Left lung (tissue), 10 donors: ENCODE data around the gene CCDC127. TPM values are rescaled to one million over a fixed set of nuclear protein-coding genes. Genes with fewer than 3 reads are reported as not detected.
A peak's percentile ranks its signal among the peaks of the same experiment; 100 is the strongest.

Experiments
- ATAC-seq: fragments of 200-7000 bp; cut with Tn5 transposase; one replicate; pipeline ENCODE4 v1.9.1; 2020; ENCODE audit warnings: moderate library complexity
- DNase-seq, 4 donors: peaks; one replicate each; pipeline ENCODE4 v3.0.0-alpha.2; 2013 to 2020
- H3K27ac ChIP-seq, 2 donors: fragments of 200-600 bp; sonication (generic) in 1 of 2; one replicate each; pipeline versions ENCODE4 v1.5.0 to v1.8.0; 2020 to 2021
- H3K27me3 ChIP-seq, 2 donors: fragments of 200-600 bp; sonication (generic) in 1 of 2; one replicate each; pipeline versions ENCODE4 v1.5.0 to v1.8.0; 2020 to 2021
- H3K36me3 ChIP-seq, 2 donors: fragments of 200-600 bp; sonication (generic) in 1 of 2; one replicate each; pipeline versions ENCODE4 v1.5.0 to v1.8.0; 2020 to 2021
- H3K4me1 ChIP-seq, 2 donors: fragments of 200-600 bp; one replicate each; pipeline ENCODE4 v1.8.0; 2021
- H3K4me3 ChIP-seq, 2 donors: fragments of 200-600 bp; sonication (generic) in 1 of 2; one replicate each; pipeline versions ENCODE4 v1.5.0 to v1.8.0; 2020 to 2021; ENCODE audit warnings: mild to moderate bottlenecking in 1 of 2
- H3K9me3 ChIP-seq, 2 donors: fragments of 200-600 bp; sonication (generic) in 1 of 2; one replicate each; pipeline versions ENCODE4 v1.5.0 to v1.8.0; 2020 to 2021
- intact Hi-C, 2 donors: fragments of 100-400 bp; cut with DNase I; formaldehyde crosslinking; loops; one replicate each; pipeline versions ENCODE4 v1.11.2 to v1.14.2; 2022
- polyA plus RNA-seq, 6 donors: library from polyadenylated mRNA; unstranded; fragments of 120-200 nt; gene quantifications; one replicate each; pipeline ENCODE4 v1.2.1, GENCODE V29; 2013; ENCODE audit not compliant: insufficient read length in 6 of 6
- total RNA-seq, 2 donors: library from RNA; stranded (reverse); fragmentation: NEBNext Ultra II Directional; extraction: Animal tissue kit (Norgen Biotek cat#: 25700); gene quantifications; one replicate each; pipeline ENCODE4 v1.2.1, GENCODE V29; 2021
- TF ChIP-seq, protein P1 (sequence below), 2 donors: fragments of 200-600 bp; sonication (generic) in 1 of 2; IDR thresholded peaks; one replicate each; pipeline versions ENCODE4 v1.5.0 to v1.8.0; 2021; ENCODE audit warnings: antibody characterized with exemption in 2 of 2
- donor health status: DM: no; HTN: yes; CAD: no.
- donor health status: DM: no; HTN: no; CAD: no.

CCDC127 gene
- total and polyA plus RNA-seq, 8 donors: 5.2 to 17.0 (median 13.3) TPM

DNA sequence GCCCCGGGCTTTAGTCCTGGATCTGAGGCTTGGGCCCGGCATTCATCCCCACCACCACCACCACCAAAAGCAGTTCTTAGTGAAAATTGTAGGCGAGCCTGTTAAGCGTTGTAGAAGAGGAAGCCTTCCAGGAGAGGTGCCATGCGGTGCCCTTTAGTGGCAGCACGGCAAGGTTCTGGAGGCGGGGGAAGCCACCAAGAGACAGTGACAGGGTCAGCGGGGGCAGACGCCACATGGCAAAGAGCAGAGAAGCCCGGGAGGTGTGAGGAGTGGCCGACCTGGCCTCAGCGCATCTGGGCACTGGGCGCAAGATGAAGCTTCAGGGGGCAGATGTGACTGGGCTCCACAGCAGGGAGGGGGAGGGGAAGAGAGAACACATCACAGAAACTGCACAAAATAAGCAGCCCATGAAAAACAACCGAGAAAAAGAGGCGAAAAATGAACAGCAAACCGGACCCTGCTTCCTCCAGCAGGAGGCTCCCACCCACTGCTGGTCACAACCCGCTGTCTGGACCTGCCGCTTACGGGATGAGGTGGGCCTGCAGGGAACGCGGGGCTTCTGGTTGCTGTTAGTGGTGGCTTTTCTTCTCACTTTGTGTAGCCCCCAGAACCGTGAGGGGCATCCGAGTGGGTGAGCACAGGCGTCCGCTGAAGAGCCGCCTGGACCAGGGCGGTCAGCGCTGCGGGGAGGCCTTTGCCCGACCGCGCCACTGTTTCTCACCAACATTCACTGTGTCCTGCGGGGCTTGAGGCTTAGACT, 22.4 kb downstream of the CCDC127 start:
- Histone ChIP-seq H3K4me1 (no peaks in the 10 kb centered on the region), H3K9me3 (no peaks in the 10 kb centered on the region), H3K27me3 (peaks cover 4 to 23% of the 10 kb centered on the region in 2 donors), H3K27ac (no peak overlapping the region), H3K4me3 (no peak overlapping the region), H3K36me3 (peaks cover 0 to 4% of the 10 kb centered on the region in 2 donors)
- DNase-seq (no peak), ATAC-seq (no peak)
- intact Hi-C loops: no loop called here
- TF ChIP-seq, protein P1, sequence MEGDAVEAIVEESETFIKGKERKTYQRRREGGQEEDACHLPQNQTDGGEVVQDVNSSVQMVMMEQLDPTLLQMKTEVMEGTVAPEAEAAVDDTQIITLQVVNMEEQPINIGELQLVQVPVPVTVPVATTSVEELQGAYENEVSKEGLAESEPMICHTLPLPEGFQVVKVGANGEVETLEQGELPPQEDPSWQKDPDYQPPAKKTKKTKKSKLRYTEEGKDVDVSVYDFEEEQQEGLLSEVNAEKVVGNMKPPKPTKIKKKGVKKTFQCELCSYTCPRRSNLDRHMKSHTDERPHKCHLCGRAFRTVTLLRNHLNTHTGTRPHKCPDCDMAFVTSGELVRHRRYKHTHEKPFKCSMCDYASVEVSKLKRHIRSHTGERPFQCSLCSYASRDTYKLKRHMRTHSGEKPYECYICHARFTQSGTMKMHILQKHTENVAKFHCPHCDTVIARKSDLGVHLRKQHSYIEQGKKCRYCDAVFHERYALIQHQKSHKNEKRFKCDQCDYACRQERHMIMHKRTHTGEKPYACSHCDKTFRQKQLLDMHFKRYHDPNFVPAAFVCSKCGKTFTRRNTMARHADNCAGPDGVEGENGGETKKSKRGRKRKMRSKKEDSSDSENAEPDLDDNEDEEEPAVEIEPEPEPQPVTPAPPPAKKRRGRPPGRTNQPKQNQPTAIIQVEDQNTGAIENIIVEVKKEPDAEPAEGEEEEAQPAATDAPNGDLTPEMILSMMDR (IDR thresholded peaks at IDR 0.05): no peak

DNA sequence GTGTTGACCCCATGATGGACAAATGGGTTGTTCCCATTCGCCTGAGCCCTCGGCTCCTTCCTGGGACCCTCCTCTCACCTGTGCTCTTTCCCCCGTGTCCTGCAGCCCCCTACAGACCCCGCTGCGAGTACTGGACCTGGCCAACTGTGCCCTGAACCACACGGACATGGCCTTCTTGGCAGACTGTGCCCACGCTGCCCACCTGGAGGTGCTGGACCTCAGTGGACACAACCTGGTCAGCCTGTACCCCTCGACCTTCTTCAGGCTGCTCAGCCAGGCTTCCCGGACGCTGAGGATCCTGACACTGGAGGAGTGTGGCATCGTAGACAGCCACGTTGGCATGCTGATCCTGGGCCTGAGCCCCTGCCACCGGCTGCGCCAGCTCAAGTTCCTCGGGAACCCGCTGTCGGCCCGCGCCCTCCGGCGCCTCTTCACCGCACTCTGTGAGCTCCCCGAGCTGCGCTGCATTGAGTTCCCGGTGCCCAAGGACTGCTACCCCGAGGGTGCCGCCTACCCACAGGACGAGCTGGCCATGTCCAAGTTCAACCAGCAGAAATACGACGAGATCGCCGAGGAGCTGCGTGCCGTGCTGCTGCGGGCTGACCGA, 23.2 kb downstream of the CCDC127 start:
- peaks cover 4 to 25% of the 10 kb centered on the region in 2 donors for H3K27me3 ChIP-seq
- ATAC-seq (no peak), DNase-seq (peak in 1 of 4 donors; percentile 80)
- intact Hi-C loops: no loop called here
- H3K36me3 ChIP-seq: peaks cover 0 to 4% of the 10 kb centered on the region in 2 donors
- no peaks in the 10 kb centered on the region for H3K4me1 ChIP-seq
- no peak overlapping the region for H3K4me3 ChIP-seq
- no peak overlapping the region for H3K27ac ChIP-seq
- TF ChIP-seq, protein P1 (IDR thresholded peaks at IDR 0.05): no peak
- no peaks in the 10 kb centered on the region for H3K9me3 ChIP-seq

DNA sequence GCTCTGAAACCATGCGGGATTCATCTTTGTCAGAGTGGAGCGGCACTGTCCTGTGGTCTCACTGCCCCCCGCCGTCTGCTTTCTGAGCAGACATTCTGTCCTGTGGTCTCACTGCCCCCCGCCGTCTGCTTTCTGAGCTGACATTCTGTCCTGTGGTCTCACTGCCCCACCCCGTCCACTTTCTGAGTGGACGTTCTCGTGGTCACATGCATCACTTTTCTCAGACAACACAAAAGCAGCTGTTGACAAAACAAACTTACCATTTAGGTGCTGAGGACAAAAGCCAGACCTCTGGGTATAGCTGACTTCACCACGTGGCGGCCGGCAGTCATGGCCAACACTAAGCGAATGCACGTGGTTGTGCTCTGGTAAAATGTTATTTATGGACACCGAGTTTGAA, 23.9 kb downstream of the CCDC127 start:
- Histone ChIP-seq H3K36me3 (peaks cover 0 to 4% of the 10 kb centered on the region in 2 donors), H3K27me3 (peaks cover 4 to 25% of the 10 kb centered on the region in 2 donors), H3K27ac (no peak overlapping the region), H3K4me3 (no peak overlapping the region), H3K4me1 (no peaks in the 10 kb centered on the region), H3K9me3 (no peaks in the 10 kb centered on the region)
- ATAC-seq (no peak), DNase-seq (peak in 1 of 4 donors; percentile 80)
- intact Hi-C loops: no loop called here
- TF ChIP-seq, protein P1 (IDR thresholded peaks at IDR 0.05): no peak

DNA sequence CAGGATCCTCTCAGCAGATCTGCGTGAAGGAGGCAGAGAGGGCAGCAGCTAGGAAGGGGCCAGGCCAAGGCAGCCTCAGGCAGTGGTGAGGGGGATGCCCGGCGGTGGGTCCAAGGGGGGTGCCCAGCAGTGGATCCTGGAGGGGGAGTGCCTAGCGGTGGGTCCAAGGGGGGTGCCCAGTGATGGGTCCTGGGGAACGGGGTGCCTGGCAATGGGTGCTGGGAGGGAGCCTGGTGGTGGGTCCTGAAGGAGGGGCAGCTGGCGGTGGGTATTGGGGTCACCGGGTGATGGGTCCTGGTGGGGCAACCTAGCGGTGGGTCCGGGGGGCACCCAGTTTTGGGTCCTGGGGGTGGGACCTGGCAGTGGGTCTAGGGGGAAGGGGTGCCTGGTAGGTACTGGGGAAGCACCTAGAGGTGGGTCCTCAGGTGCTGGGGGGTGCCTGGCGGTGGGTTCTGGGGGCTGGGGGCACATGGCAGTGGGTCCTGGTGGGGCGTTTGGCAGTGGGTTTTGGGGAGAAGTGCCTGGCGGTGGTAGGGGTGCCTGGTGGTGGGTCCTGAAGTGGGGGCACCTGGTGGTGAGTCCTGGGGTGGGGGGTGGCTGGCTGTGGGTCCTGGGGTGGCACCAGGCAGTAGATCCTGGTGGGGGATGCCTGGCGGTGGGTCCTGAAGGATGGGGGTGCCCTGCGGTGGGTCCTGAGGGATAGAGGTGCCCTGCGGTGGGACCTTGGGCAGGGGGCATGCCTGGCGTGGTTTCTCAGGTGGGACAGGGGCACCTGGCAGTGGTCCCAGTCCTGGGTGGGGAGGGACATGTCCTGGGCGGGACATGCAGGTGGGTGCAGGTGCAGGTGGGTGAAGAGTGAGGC, 24.8 kb downstream of the CCDC127 start:
- TF ChIP-seq, protein P1 (IDR thresholded peaks at IDR 0.05): no peak
- Histone ChIP-seq H3K27ac (no peak overlapping the region), H3K9me3 (no peaks in the 10 kb centered on the region), H3K4me1 (peaks cover 3 to 5% of the 10 kb centered on the region in 2 donors), H3K27me3 (peaks cover 4 to 33% of the 10 kb centered on the region in 2 donors), H3K36me3 (no peaks in the 10 kb centered on the region), H3K4me3 (no peak overlapping the region)
- DNase-seq (no peak), ATAC-seq (no peak)
- intact Hi-C loops: no loop called here

DNA sequence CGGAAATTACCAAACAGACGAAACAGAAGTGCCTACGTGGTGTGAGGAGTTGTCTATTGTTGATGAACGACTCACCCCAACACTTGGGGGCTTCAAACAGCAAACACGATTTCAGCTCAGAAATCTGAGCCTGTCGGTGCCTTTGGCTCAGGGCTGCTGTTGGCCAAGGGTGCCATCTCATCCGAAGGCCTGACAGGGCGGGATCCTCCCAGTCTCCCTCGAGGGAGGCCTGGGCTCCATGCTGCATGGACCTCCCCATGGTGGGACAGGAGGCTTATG, 25.3 kb downstream of the CCDC127 start:
- ATAC-seq (no peak), DNase-seq (no peak)
- intact Hi-C loops: no loop called here
- H3K36me3 ChIP-seq: no peaks in the 10 kb centered on the region
- peaks cover 4 to 39% of the 10 kb centered on the region in 2 donors for H3K27me3 ChIP-seq
- H3K4me1 ChIP-seq: peaks cover 4 to 6% of the 10 kb centered on the region in 2 donors
- no peak overlapping the region for H3K27ac ChIP-seq
- no peaks in the 10 kb centered on the region for H3K9me3 ChIP-seq
- TF ChIP-seq, protein P1 (IDR thresholded peaks at IDR 0.05): no peak
- H3K4me3 ChIP-seq: no peak overlapping the region
